Esophagus muscularis mucosa (tissue), 3 donors: ENCODE measurements around the gene SLC37A1.

ENCODE experiments used
- CTCF ChIP-seq, 3 experiments: fragments of 200-600 bp in 2 of 3; fragments of 450-650 bp in 1 of 3; sonication (generic) in 2 of 3; IDR thresholded peaks; one replicate each; pipeline ENCODE4 v1.5.1; 2017 to 2019; ENCODE audit warnings: antibody characterized with exemption in 3 of 3, mild to moderate bottlenecking in 2 of 3, moderate library complexity in 1 of 3
- POLR2A ChIP-seq: fragments of 450-650 bp; IDR thresholded peaks from one replicate; pipeline ENCODE4 v1.6.1; 2017; ENCODE audit warnings: antibody characterized with exemption, moderate library complexity, mild to moderate bottlenecking, low read depth

GRCh38 chr21:42597487-42598158 lies 84.0 kb downstream of the SLC37A1 start:
- no peak for TF ChIP-seq CTCF (IDR thresholded peaks at IDR 0.05)
- TF ChIP-seq POLR2A: no peak
